Inflammatory macrophage (primary cell): ENCODE data around the gene UBASH3B.

ENCODE experiments used
- DNase-seq, 2 donors: peaks; one replicate each; pipeline ENCODE4 v3.0.0-alpha.2; 2020 to 2022

UBASH3B gene

DNA sequence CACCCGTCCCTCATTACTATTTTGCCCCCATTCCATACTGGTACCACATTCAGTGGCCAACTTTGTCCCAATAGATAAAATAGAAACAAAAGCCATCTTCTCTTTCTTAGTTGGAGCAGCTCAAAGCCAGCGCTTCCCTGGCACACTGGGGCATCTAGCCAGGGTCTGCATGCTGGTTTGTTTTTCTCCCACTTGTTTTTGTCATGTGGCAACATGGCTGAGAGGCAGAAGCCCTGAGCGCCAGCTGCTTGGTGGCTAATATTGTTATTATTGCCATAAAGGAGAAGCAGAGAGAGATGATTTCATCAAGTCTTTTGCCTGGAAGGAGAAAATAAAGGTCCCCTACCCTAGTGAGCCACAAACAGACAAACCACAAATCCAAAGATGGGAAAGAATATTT lies 134.4 kb downstream of the UBASH3B start:
- DNase-seq = peak; percentile 35 to 48

DNA sequence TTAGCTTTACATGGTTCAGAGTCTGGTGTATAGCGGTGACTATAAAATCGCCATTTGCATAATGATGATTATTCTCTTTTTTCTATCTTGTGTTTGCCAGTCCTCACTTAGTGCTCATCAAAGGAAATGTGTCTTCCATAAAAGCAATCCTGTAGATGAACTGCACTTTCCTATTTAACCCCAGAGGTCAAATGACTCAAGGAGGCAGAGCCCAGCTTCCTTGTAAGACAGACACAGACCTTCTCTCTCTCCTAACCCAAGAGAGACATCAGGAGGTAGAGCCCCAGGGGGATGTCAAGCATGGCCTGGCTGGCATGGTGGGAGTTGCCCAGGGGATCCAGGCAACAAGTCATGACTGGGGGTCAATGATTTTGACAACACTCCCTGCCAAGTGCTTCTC lies 135.9 kb downstream of the UBASH3B start:
- no peak for DNase-seq

DNA sequence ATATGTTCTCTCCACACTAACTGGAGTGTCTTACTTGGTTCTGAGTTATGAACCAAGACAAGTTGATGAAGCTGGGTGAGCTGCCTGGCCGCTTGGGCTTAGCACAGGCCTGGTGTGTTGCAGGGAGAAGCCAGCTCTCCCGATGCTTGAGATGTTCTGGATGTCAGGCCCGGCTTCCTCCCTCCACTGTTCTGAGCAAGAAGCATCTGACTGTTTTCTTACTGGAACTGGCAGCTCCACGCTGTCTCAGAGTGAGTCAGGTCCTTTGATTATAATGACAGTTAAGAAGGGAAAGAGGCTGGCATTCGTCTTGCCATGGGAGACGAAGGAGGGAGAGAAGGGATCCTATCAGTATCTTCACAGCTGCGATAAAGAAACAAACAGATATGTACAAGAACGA lies 136.3 kb downstream of the UBASH3B start:
- no peak for DNase-seq

DNA sequence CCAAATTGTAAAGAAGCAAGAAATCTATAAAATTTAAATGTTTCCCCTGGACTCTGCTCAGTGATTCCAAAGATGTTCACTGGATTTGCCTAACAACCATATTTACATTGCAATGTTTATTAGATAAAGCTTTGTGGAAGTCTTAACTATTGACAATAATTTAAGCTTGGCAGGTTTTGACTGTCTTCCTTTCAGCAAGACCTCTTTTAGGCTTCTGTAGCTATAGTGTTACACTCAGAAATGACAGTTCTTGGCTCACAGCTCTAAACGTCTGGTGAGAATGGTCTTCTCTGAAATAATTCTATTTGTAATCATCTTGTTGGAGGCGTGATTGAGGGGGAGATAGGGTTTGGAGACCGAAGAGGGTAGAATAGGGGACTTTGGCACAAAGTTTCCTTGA lies 138.0 kb downstream of the UBASH3B start:
- no peak for DNase-seq

DNA sequence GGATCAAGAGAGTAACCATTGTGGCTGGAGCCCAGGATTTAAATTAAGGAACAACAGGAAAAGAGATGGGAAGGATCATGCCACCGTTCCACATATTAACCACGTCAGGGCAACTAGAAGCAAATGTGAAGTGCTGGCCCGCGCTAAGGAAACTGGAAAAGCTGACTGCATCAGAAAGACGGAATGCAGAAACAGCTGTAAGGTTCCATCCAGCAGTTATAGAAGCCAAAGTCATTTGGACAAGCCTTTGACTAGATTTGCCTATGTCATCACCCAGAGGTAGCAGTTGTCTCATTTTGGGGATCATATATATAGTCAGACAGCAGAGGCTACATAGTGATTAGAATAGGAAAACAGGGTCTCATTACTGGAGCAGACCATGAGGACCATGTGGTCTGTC lies 139.8 kb downstream of the UBASH3B start:
- DNase-seq = no peak

DNA sequence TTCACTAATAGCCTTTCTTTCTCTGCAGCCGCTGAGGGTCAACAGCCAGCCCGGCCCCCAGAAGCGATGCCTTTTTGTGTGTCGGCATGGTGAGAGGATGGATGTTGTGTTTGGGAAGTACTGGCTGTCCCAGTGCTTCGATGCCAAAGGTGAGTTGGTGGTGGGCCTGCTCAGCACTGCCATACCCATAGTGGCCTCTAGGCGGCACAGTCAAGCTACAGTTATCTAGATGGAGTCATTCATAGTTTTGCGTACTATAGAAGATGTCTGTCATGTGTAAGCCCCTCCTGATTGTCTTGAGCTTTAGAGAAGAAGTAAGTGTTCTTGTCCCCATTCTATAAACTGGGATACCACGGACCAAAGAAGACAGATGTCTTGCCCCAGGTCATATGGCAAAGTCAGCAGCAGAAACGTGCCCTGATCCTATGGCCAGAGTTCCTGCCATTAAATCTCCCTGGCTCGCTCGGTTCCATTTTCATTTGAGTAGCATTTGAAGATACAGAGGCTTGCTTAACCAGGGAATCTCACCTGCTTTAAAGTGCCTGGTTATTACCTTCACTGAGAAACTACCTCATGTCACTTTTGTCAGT lies 140.7 kb downstream of the UBASH3B start:
- DNase-seq = peak; percentile 58 to 64

DNA sequence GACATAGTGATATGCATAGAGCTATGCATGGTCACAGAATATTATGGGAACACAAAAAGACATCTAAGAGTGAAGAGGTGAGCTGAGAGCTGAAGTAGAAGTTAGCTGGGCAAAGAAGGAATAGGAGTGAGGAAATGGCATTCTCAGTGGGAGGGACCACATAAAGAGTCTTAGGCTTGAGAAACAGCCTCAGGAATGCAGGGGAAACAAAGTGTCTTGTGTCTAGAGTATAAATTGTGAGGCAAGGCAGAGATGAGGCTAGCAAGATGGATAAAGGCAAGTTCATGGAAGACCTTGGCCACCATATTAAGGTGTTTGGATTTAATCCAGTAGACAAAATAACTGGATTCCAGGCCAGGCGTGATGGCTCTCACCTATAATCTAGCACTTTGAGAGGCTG lies 142.1 kb downstream of the UBASH3B start:
- DNase-seq = peak; percentile 26 to 43

DNA sequence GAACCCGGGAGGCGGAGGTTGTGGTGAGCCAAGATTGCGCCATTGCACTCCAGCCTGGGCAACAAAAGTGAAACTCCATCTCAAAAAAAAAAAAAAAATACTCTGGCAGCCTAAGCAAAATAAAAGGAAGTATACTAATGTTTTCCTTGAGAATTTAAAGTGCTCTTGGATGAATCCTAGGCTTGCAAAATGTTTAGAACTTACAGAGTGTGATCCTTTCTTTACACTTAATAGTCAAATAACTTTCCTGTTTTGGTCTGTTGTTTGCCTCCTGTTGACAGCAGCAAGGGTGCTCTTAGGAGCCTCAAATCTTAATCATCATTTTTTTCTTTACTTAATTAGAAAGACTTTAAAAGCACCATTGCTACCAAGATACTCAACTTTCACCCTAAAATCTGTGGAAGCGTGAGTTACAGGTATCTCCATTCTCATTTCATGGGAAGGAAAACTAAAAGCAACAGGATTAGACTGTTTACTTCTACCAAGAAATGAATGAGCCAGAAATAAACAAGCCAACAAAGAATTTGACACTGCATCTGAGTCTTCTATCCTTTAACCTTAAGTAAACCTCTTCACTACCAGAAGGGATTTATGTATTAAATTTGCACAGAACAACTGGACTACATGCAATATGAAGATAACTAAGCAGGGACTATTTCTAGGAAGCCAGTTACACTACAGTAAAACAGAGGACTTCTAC lies 144.0 kb downstream of the UBASH3B start:
- DNase-seq = peak in 1 of 2 donors; percentile 36

DNA sequence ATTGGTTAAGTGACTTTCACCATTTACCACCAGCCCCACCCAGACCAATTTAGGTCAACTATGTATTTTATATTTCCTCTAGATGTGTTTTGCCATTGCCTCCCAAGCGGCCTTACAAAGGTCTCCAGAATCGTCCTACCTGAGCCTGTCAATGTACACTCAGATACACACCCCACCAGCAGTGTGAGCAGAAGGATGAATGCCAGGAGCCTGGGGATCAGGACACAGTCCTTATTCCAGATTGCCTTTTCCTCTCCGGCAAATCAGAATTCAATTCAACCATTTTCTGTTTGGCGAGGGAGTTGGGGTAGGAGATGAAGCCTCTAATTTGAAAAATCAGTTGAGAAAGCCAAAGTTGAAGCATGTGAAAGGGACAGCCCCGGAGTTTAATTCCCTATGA lies 147.4 kb downstream of the UBASH3B start:
- DNase-seq = no peak

DNA sequence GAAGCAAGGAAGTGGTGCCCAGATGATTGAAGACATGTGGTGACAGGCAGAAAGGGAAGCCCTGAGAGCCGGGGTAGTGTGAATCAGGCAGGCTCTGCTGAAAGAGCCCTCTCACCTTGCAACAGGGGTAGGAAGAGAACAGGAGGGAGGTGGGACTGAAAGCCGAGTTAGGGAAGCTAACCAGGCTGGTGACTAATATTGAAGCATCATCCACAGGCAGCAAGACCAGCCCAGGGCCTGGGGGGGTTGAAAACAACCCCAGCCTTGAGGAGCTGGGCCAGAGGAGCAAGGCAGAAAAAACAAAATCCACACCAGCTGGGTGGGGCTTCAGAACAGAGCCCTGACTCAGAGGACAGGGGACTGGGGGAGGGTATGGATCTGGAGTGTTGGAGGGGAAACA lies 147.8 kb downstream of the UBASH3B start:
- DNase-seq = peak; percentile 31 to 39

DNA sequence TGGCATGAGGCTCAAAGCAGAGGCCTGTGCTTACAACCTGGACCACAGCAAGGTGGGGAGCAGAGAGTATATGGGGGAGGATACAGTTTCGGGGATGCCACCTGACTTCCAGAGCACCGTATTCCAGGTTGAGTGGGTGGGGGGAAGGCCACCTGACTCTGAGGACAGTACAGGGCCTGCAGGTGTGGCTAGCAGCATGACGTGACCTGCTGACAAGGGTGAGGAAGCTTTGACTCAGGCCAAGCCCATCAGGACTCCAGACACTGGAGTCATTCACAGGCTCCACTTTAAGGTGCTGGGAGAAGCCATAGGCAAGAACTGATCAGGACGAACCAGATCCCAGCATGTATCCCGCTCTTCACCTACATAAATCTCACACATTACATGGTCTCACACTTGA lies 148.2 kb downstream of the UBASH3B start:
- DNase-seq = no peak

DNA sequence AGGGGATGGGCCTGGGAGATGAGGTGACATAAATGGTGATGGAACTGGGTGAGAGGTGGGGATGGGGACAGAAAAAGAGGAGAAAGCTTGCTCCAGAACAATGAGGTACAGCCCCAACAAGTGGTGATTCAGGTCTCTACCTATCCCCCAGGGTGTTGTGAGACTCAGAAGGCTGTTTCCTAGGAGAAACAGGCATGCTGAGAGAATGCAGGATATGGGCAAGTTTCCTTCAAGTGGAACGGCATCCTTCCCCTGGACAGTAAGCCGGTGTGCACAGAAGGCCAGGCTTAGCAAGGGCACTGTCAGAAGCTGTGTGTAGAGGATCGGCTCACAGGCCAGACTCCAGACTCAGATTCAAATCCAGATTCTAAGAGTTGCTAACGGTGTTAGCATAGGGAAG lies 148.6 kb downstream of the UBASH3B start:
- no peak for DNase-seq

DNA sequence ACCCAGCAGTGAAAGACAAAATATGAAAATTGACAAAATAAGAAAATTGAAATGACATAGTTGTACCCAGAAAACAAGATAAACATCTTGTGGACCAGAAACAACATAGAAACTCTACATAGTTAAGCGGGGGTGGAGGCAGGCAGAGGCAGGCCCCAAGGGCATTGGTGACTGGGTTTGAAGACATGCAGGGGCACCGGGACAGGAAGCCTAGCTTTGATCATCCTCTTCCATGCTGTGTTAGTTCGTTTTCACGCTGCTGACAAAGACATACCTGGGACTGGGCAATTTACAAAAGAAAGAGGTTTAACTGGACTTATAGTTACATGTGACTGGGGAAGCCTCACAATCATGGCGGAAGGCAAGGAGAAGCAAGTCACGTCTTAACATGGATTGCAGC lies 149.3 kb downstream of the UBASH3B start:
- DNase-seq = no peak

DNA sequence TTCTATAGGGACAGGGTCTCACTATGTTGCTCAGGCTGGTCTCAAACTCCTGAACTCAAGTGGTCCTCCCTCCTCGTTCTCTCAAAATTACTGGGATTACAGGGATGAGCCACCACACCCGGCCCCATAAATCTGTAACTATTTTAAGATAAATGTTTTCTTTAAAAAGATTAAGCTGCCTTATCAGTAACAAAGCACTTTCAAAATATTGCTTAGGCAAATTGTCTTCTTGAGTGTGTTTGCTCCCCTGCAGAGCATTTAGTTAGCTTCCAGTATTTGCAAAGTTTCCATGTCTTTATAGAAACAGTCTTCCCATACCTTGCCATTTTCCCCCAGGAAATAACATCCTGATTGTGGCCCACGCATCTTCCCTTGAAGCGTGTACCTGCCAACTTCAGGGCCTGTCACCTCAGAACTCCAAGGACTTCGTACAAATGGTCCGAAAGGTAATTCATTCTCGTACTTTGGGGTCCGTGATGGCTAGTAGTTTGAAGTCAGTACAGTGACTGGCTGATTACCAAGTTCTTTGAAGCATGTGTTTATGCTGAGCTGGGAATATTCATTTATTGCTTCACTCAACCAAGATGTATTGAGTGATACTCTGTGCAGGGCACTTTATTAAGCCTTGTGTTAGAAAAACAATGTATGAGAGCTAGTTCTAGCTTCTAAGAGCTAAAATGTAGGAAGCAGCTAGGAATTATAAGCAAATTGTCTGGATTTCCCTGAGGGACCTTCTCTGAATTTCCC lies 152.4 kb downstream of the UBASH3B start:
- peak in 1 of 2 donors; percentile 3 for DNase-seq

DNA sequence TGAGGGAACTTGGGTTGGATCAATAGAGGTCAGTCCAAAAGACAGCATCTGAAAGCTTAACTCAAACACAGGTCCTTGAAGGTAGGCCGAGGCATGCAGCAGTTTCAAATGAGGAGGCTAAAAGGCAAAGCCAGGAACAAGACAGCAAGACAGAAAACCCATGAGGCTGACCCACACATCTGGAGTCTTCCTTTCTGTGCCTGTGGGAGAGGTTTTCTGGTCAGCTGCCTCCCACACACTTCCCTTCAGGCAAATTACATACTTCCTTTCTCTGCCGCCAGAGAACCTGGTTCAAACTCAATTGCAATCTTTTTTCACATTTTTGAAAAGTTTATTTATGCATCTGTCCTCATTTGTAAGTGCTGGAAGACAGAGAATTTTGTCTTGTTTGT lies 153.0 kb downstream of the UBASH3B start:
- peak; percentile 86 to 92 for DNase-seq

DNA sequence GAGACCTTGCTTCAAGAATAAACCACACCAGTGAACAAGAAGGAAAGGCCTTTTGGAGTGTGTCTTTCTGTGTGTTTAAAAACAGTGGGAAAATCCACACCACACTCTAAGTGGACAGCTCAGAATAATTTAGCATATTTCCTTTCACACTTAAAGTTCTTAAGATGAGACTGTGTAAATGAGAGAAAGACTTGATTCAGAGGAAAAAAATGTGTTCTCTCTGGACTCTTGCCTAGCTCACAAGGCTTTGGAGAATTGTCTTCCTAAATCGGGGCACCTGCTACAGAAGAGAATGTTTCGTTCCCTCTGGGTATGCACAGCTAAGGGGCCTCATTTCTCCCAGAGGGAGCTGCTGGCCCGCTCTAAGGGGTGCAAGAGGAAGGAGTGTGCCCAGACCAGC lies 154.3 kb downstream of the UBASH3B start:
- DNase-seq = no peak

DNA sequence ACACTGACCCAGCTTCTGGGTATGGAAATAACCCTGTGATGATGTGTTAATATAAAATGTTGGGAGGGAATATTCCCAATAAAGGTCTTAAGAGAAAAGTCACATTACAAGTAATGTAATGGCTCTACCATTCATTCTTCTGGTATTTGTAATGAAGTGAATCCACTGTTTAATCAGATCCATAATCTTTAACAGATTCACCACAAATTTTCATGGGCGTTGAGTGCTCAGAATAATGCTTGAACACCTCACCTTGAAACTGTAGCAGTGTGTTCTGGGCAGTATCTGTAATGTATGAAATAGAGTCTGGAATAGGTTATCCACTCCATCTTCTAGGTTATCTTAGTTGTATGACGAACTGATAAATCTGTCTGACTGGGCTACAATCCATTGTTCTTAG lies 156.2 kb downstream of the UBASH3B start:
- DNase-seq = no peak

DNA sequence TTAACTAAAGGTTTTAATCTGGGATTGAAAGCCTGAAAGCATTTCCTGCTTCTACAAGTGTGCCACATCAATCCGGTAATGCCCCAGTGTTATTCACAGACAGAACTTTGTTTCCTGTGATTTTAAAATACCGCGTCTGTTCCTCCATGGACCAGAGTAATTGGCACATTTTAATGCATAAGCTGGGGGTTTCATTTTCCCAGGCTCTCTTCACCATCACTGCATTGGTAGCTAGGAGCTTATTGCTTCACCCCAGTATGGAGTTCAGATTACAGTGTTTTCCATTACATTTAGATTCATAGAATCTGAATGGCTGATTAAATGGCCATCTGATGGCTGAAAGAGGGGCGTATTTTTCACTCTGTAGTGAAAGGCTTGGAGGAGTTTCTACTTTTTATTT lies 157.1 kb downstream of the UBASH3B start:
- DNase-seq = no peak

DNA sequence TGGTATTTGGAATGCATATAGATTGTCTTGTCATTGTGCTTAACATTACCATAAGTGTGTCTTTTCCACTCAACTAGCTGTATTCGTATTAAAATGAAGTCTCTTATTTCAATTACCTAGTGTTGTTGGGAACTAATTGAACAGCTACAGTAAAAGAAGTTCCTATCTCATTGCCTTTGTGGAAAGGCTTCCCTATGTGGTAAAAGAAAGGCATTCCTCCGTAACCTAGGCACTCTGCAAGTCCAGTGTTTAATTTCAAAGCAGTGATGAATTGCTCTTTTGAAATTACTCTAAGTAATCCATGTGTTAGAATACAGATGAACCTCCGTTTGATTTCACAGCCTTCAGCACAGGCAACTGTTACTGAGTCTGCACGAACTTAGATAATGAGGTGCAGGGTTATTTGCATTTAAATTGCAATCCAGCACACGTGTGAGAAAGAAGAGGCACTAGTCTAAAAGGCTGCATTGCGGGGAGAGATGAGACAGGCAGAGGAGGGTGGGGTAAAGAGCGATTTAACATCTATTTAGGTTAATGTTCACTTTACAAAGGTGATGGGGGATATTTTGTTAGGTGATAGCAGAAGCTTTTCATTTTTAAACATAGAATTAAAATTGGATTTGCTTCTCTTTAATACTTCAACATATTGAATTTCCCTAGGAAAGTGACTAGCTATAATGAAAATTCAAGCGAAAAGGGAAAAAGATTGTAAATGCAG lies 157.8 kb downstream of the UBASH3B start:
- DNase-seq = no peak

DNA sequence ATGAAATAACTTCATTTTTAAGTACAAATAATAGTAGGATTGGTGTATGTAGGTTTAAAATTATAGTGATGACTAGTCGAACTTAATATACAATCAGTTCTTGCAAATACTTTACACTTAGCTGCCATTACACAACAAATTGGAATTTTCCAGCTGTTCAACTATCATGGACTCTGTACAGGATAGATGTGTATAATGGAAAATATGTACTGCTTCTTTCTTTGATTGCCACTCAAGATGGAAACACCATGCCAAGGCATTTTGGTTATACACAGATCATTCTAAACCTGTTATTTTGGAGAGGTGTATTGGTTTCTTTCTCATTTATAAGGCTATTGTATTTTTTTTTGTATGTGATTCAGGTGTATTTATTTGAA lies 158.4 kb downstream of the UBASH3B start:
- no peak for DNase-seq

DNA sequence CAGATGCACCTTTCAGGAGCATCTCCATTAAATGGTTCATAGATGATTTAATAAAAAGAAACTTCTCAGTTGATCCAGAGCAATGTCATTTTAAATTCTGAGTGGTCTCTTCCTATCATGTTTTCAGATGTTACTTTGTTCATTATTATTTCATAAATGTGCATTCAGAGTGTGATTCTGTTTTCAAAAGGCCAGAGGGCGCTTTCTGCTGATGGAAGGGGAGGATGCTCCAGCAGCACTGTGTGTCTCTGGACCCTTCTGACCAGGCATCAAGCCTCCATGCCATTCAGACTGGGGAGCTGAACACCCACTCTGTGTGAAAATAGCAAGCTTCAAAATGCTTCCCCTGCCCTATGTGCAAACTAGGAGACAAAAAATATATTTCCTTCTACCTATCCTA lies 158.9 kb downstream of the UBASH3B start:
- no peak for DNase-seq

DNA sequence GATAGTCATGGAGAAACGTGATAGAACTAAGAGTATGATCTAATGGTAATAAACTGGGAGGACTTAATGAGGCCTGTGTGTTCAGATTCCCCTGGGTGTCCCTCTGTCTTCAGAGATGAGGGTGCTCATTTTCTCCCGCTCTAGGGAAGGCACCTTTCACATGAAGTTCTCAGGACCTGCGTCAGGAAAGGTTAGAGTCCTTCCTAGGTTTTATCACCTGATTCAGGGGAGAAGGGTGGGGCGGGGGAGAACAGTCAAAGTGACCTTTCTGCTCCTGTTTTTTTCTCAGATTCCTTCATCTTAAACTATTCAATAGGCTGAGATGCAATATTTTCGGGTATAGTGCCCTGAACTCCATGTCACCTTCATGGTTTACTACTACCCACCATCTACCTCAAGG lies 160.4 kb downstream of the UBASH3B start:
- no peak for DNase-seq

DNA sequence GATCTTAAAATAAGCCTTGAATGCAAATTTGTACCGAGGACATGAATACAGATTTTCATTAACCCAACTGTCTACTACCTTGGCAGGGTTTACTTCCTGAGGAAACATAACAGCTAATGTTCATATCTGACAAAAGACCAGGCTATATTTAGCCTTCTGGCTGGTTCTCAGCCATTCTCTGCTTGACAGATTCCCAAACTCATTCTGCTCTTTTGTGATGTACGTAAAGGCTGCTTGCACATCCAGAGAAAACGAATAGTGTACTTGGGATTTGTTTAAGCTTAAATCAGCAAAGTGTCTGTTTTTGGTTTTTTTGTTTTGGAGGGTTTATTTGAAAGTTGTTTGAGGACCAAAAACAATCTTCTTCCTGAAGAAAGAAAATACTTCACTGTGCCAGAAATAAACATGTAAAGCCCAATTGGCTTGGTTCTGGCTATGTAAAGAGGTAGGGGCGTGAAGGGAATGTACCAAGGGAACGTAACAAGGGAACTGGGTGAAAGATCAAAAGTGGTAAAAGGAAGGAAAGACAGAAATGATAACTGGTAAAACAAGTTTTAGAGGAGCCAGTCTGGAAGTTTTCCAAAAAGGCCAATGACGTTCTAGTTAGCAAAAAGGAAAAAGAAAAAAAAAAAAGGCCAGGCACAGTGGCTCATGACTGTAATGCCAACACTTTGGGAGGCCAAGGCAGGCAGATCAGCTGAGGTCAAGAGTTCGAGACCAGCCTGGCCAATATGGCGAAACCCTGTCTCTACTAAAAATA lies 161.4 kb downstream of the UBASH3B start:
- no peak for DNase-seq
